Coronary artery (tissue), 2 donors: ENCODE results near the gene SPRY4.
A peak's percentile ranks its signal among the peaks of the same experiment; 100 is the strongest.

ENCODE experiments used
- DNase-seq: peaks from one replicate; pipeline ENCODE4 v3.0.0-alpha.2; 2017; ENCODE audit warnings: low spot score
- H3K27ac ChIP-seq, 2 donors: fragments of 200-600 bp; sonication (generic); one replicate each; pipeline ENCODE4 v1.5.1; 2016 to 2019
- H3K4me3 ChIP-seq: fragments of 200-600 bp; sonication (generic); 2 replicates; pipeline ENCODE4 v1.5.1; 2016; ENCODE audit warnings: mild to moderate bottlenecking, moderate library complexity
- CTCF ChIP-seq: fragments of 200-600 bp; sonication (generic); IDR thresholded peaks from one replicate; pipeline ENCODE4 v1.5.1; 2019; ENCODE audit warnings: antibody characterized with exemption

The SPRY4 gene

GRCh38 chr5:142292808-142293207 lies 32.0 kb downstream of the SPRY4 start:
- TF ChIP-seq CTCF = no peak

GRCh38 chr5:142292249-142292648 lies 32.6 kb downstream of the SPRY4 start:
- Histone ChIP-seq H3K27ac (no peak overlapping the region), H3K4me3 (no peak overlapping the region)
- DNase-seq = no peak
- no peak for TF ChIP-seq CTCF

More at GRCh38 chr5:142292808-142293207, 32.0 kb downstream of the SPRY4 start:
- no peak for DNase-seq
- no peak overlapping the region for H3K27ac ChIP-seq
- H3K4me3 ChIP-seq = no peak overlapping the region

GRCh38 chr5:142290577-142291299 lies 34.1 kb downstream of the SPRY4 start:
- no peak for DNase-seq
- no peak for TF ChIP-seq CTCF
- H3K27ac ChIP-seq = peak overlapping the region in 1 of 2 donors; percentile 56

GRCh38 chr5:142289708-142290576 lies 34.9 kb downstream of the SPRY4 start:
- TF ChIP-seq CTCF = no peak
- DNase-seq = no peak
- Histone ChIP-seq H3K27ac (peak overlapping the region in 1 of 2 donors; percentile 56), H3K4me3 (no peak overlapping the region)

More at GRCh38 chr5:142290577-142291299, 34.1 kb downstream of the SPRY4 start:
- H3K4me3 ChIP-seq = no peak overlapping the region

GRCh38 chr5:142287973-142288313 lies 36.9 kb downstream of the SPRY4 start:
- DNase-seq = no peak
- Histone ChIP-seq H3K27ac (peak overlapping the region; percentile 19 to 30), H3K4me3 (peak overlapping the region; percentile 12)
- no peak for TF ChIP-seq CTCF

- TF ChIP-seq CTCF = no peak
- Histone ChIP-seq H3K27ac (peak overlapping the region; percentile 19 to 30), H3K4me3 (peak overlapping the region; percentile 12)
- no peak for DNase-seq
These were observed 37.5 kb downstream of the SPRY4 start for GRCh38 chr5:142287096-142287972.
